Right renal pelvis (tissue), 4 donors: ENCODE results near the gene CCDC170. TPM values are rescaled to one million over a fixed set of nuclear protein-coding genes. Genes with fewer than 3 reads are reported as not detected.
"Not testable (repeated sequence)": the region's sequence is repeated elsewhere in the genome, so short reads cannot be mapped to it uniquely, and the experiment has no call there.

Source experiments
- DNase-seq, 4 donors: peaks; one replicate each; pipeline ENCODE4 v3.0.0-alpha.2; 2013; ENCODE audit warnings: low read depth in 4 of 4, low spot score in 3 of 4, missing footprints in 1 of 4
- polyA plus RNA-seq, 4 donors: library from polyadenylated mRNA; unstranded; fragments of 120-200 nt; gene quantifications; one replicate each; pipeline ENCODE4 v1.2.1, GENCODE V29; 2013; ENCODE audit not compliant: insufficient read length in 4 of 4

Gene CCDC170
- polyA plus RNA-seq: 1 to 10 TPM; 2.1 to 3.6 (median 2.8) TPM

GRCh38 chr6:151493804-151494234, at the start of gene CCDC170:
Gene CCDC170, plus strand, starts transcription at chr6:151494017. Its CDS starts 112 bp downstream, at chr6:151494129.
- DNase-seq: peak in 2 of 4 donors; percentile 36 to 51

GRCh38 chr6:151445482-151445881, 48.3 kb upstream of the CCDC170 start:
- DNase-seq: no peak

- no peak for DNase-seq
Measured at GRCh38 chr6:151447237-151447636, 46.6 kb upstream of the CCDC170 start.

GRCh38 chr6:151448623-151449022, 45.2 kb upstream of the CCDC170 start:
- DNase-seq: no peak

GRCh38 chr6:151450928-151451327, 42.9 kb upstream of the CCDC170 start:
- DNase-seq: not testable (repeated sequence)

GRCh38 chr6:151451417-151451949, 42.3 kb upstream of the CCDC170 start:
- no peak for DNase-seq

- peak; percentile 99 for DNase-seq
Measured at GRCh38 chr6:151451950-151452749, 41.7 kb upstream of the CCDC170 start, which contains the start of gene RMND1. Gene RMND1, minus strand, starts transcription at chr6:151452126. Its CDS starts 6,315 bp downstream, at chr6:151445811.

GRCh38 chr6:151452750-151453427, 40.9 kb upstream of the CCDC170 start:
- no peak for DNase-seq

GRCh38 chr6:151455751-151456398, 37.9 kb upstream of the CCDC170 start:
- DNase-seq: not testable (repeated sequence)

GRCh38 chr6:151461673-151462072, 32.1 kb upstream of the CCDC170 start:
- DNase-seq: no peak

GRCh38 chr6:151464702-151465101, 29.1 kb upstream of the CCDC170 start:
- DNase-seq: no peak

- no peak for DNase-seq
Measured at GRCh38 chr6:151475653-151476523, 17.9 kb upstream of the CCDC170 start.

GRCh38 chr6:151477726-151478125, 16.1 kb upstream of the CCDC170 start:
- no peak for DNase-seq

- DNase-seq: no peak
Measured at GRCh38 chr6:151478670-151479069, 15.1 kb upstream of the CCDC170 start.

GRCh38 chr6:151481786-151482185, 12.0 kb upstream of the CCDC170 start:
- DNase-seq: no peak

- peak in 3 of 4 donors; percentile 20 to 49 (median 47) for DNase-seq
Measured at GRCh38 chr6:151482290-151482689, 11.5 kb upstream of the CCDC170 start.

- DNase-seq: no peak
Measured at GRCh38 chr6:151483994-151484393, 9.8 kb upstream of the CCDC170 start.

GRCh38 chr6:151488226-151488625, 5.6 kb upstream of the CCDC170 start:
- no peak for DNase-seq

GRCh38 chr6:151490996-151491395, 2.8 kb upstream of the CCDC170 start:
- no peak for DNase-seq
